Measurements from ENCODE around the gene CNTN4.

GRCh38 chr3:2897821-2898220 lies 799.2 kb downstream of the CNTN4 start:
- TF ChIP-seq CTCF (IDR thresholded peaks at IDR 0.05) (no peak), POLR2A (IDR thresholded peaks at IDR 0.05) (no peak)

All from breast epithelium (tissue), 3 donors.